GM21737 (cell line): ENCODE results near the gene CAPN10.

Source experiments
- ATAC-seq: cut with Tn5 transposase; IDR thresholded peaks from one replicate; pipeline ENCODE4 v1.9.1; 2021; ENCODE audit warnings: mild to moderate bottlenecking, moderate library complexity; ENCODE audit not compliant: unreplicated experiment

The CAPN10 gene

GRCh38 chr2:240620859-240621258, 34.3 kb downstream of the CAPN10 start:
- no peak for ATAC-seq

- ATAC-seq, result no peak
These were observed 35.5 kb downstream of the CAPN10 start for GRCh38 chr2:240622060-240622411.

- no peak for ATAC-seq
These were observed 36.1 kb downstream of the CAPN10 start for GRCh38 chr2:240622531-240623235.

GRCh38 chr2:240623531-240624010, 37.0 kb downstream of the CAPN10 start:
- ATAC-seq, result no peak

- ATAC-seq, result no peak
These were observed 37.7 kb downstream of the CAPN10 start for GRCh38 chr2:240624011-240624949.

GRCh38 chr2:240624950-240625621, 38.6 kb downstream of the CAPN10 start, which contains the start of gene GPR35:
Gene GPR35, plus strand, starts transcription at chr2:240625480. Its CDS starts 4,473 bp downstream, at chr2:240629953.
- no peak for ATAC-seq

- ATAC-seq, result no peak
These were observed 40.2 kb downstream of the CAPN10 start for GRCh38 chr2:240626531-240627300.

GRCh38 chr2:240627736-240628506, 41.4 kb downstream of the CAPN10 start:
- no peak for ATAC-seq

GRCh38 chr2:240628507-240628807, 41.9 kb downstream of the CAPN10 start:
- ATAC-seq, result no peak

GRCh38 chr2:240628808-240629618, 42.5 kb downstream of the CAPN10 start:
- ATAC-seq, result no peak

GRCh38 chr2:240629619-240629967, 43.1 kb downstream of the CAPN10 start:
- ATAC-seq, result no peak

GRCh38 chr2:240629968-240630770, 43.6 kb downstream of the CAPN10 start:
- ATAC-seq, result no peak

- ATAC-seq, result no peak
These were observed 44.4 kb downstream of the CAPN10 start for GRCh38 chr2:240630771-240631547.

GRCh38 chr2:240631548-240632305, 45.2 kb downstream of the CAPN10 start:
- ATAC-seq, result no peak

GRCh38 chr2:240632306-240632721, 45.8 kb downstream of the CAPN10 start:
- no peak for ATAC-seq

GRCh38 chr2:240635121-240635997, 48.8 kb downstream of the CAPN10 start:
- no peak for ATAC-seq
